Measurements from ENCODE around the gene ARL8B.

- TF ChIP-seq PHB2 (IDR thresholded peaks at IDR 0.05; ENCODE audit: low read depth) (no peak), CTCF (IDR thresholded peaks at IDR 0.05 in 2 of 3, conservative IDR thresholded peaks at IDR 0.05 in 1 of 3; ENCODE audit: insufficient read depth in 2 of 3, low read depth in 1 of 3, low read length in 3 of 3) (no peak), MXI1 (IDR thresholded peaks at IDR 0.05; ENCODE audit: low read depth, low read length) (no peak), ATF7 (IDR thresholded peaks at IDR 0.05) (no peak), MGA (IDR thresholded peaks at IDR 0.05) (no peak), NRF1 (conservative IDR thresholded peaks at IDR 0.05 in 1 of 2, IDR thresholded peaks at IDR 0.05 in 1 of 2) (no peak), CREB1 (IDR thresholded peaks at IDR 0.05) (no peak), CREB1 (CRISPR knock-in tag; IDR thresholded peaks at IDR 0.05) (no peak), ZNF311 (CRISPR knock-in tag; IDR thresholded peaks at IDR 0.05) (no peak), IRF1 (CRISPR knock-in tag; IDR thresholded peaks at IDR 0.05; ENCODE audit: borderline replicate concordance) (no peak), RAD21 (CRISPR knock-in tag; conservative IDR thresholded peaks at IDR 0.05 in 1 of 2, IDR thresholded peaks at IDR 0.05 in 1 of 2) (no peak)
- TF ChIP-seq, protein P1, sequence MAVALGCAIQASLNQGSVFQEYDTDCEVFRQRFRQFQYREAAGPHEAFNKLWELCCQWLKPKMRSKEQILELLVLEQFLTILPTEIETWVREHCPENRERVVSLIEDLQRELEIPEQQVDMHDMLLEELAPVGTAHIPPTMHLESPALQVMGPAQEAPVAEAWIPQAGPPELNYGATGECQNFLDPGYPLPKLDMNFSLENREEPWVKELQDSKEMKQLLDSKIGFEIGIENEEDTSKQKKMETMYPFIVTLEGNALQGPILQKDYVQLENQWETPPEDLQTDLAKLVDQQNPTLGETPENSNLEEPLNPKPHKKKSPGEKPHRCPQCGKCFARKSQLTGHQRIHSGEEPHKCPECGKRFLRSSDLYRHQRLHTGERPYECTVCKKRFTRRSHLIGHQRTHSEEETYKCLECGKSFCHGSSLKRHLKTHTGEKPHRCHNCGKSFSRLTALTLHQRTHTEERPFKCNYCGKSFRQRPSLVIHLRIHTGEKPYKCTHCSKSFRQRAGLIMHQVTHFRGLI (CRISPR knock-in tag; IDR thresholded peaks at IDR 0.05) = no peak
- TF ChIP-seq, protein P2, sequence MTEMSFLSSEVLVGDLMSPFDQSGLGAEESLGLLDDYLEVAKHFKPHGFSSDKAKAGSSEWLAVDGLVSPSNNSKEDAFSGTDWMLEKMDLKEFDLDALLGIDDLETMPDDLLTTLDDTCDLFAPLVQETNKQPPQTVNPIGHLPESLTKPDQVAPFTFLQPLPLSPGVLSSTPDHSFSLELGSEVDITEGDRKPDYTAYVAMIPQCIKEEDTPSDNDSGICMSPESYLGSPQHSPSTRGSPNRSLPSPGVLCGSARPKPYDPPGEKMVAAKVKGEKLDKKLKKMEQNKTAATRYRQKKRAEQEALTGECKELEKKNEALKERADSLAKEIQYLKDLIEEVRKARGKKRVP (CRISPR knock-in tag; IDR thresholded peaks at IDR 0.05) = no peak
Observed at GRCh38 chr3:5214352-5214751, 92.3 kb downstream of the ARL8B start.

All from K562 (cell line).